ENCODE results near the gene PITPNM1. TPM values are rescaled to one million over a fixed set of nuclear protein-coding genes. Genes with fewer than 3 reads are reported as not detected.

PITPNM1 gene
- total RNA-seq, 1 experiment from 2014 or later = 65.0 TPM

DNA sequence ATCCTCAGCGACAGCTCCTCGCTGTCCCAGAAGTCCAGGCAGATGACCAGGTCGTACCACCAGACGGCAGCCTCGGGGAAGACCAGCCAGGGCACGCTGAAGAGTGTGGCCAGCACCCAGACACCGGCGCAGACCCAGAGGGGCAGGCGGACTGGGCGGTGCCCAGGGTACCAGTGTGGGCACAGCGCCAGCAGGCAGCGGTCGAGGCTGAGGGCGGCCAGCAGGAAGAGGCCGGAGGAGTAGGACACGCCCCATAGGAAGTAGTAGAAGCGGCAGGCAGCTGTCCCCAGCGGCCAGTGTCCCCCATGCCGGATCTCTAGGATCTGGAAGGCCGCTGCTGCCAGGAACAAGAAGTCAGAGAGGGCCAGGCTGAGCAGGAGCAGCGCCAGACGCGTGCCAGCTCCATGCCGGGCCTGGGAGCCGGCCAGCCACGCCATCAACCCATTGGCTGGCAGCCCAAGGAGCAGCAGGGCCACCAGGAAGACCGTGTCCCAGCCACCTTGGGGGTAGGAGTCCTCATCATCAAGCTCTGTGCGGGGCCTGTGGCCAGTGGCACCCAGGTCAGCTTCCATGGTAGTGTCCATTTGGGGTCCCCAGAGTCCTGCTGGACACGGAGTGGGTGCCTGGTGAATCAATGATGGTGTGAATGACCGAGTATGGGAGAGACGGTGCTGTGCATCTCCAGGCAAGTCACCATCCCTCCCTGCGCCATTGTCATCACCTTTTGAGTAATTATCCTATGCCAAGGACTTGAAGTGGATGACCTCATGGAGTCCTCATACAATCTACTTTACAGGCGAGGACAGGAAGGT lies 52.8 kb downstream of the PITPNM1 start, which contains the start of gene GPR152:
TSS of gene GPR152 (minus strand) at position 589 of the 812 bp plus-strand sequence. CDS start at position 584, 5 bp downstream.
- H3K9me3 Mint-ChIP-seq (ENCODE audit: unreplicated experiment) = no peaks in the 10 kb centered on the region
- Histone ChIP-seq H3K4me3 (ENCODE audit: low read depth, low read length) (no peak within 1 kb of the TSS), H3K4me1 (no peaks in the 10 kb centered on the region), H3K36me3 (ENCODE audit: control insufficient read depth, insufficient read depth, low read length) (no peaks in the 10 kb centered on the region), H3K9me3 (no peaks in the 10 kb centered on the region), H3K27me3 (replicated peaks; ENCODE audit: control insufficient read depth, insufficient read depth, low read length) (no peaks in the 10 kb centered on the region)
- no TSS peak for BruUV-seq (replicated peaks)
- intact Hi-C loops (cut with micrococcal nuclease; ENCODE audit: unreplicated experiment) = no loop called here
- no peaks in the 10 kb centered on the region for H3K27me3 Mint-ChIP-seq (ENCODE audit: insufficient read depth, unreplicated experiment)
- DNase-seq = no peak
- POLR2A ChIA-PET = no interaction called here
- H3K36me3 Mint-ChIP-seq (ENCODE audit: insufficient read depth, unreplicated experiment) = no peaks in the 10 kb centered on the region
- H3K27ac Mint-ChIP-seq (ENCODE audit: unreplicated experiment) = no peak within 1 kb of the TSS
- H3K4me3 Mint-ChIP-seq (ENCODE audit: unreplicated experiment) = no peak within 1 kb of the TSS
- H3K4me1 Mint-ChIP-seq (ENCODE audit: low read depth, unreplicated experiment) = no peaks in the 10 kb centered on the region
- CTCF ChIA-PET = interaction anchor here (1.1 kb wide), 1 partner anchor 51 kb away, joined by 3 read pairs; the partner anchor contains the start of gene PPP1CA
- TF ChIP-seq, protein P1, sequence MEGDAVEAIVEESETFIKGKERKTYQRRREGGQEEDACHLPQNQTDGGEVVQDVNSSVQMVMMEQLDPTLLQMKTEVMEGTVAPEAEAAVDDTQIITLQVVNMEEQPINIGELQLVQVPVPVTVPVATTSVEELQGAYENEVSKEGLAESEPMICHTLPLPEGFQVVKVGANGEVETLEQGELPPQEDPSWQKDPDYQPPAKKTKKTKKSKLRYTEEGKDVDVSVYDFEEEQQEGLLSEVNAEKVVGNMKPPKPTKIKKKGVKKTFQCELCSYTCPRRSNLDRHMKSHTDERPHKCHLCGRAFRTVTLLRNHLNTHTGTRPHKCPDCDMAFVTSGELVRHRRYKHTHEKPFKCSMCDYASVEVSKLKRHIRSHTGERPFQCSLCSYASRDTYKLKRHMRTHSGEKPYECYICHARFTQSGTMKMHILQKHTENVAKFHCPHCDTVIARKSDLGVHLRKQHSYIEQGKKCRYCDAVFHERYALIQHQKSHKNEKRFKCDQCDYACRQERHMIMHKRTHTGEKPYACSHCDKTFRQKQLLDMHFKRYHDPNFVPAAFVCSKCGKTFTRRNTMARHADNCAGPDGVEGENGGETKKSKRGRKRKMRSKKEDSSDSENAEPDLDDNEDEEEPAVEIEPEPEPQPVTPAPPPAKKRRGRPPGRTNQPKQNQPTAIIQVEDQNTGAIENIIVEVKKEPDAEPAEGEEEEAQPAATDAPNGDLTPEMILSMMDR (IDR thresholded peaks at IDR 0.05; ENCODE audit: insufficient read depth in 1 of 2, low read depth in 1 of 2, low read length in 1 of 2, severe bottlenecking in 1 of 2, unreplicated experiment in 1 of 2) = no peak

DNA sequence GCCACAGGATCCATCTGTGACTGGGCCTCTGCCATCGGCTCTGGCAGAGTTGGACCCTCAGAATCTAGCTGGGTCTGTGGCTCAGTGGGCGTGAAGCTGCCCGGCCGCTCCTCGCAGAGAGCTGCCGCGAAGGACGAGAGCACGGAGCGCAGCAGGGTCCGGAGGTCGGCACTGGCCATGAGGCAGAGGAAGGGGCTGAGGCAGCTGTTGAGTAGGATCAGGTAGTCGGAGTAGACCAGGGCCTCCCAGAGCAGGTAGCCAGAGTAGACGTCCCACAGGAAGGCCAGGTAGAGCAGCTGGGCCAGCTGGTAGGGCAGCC lies 53.5 kb downstream of the PITPNM1 start:
- TF ChIP-seq, protein P1 (IDR thresholded peaks at IDR 0.05; ENCODE audit: insufficient read depth in 1 of 2, low read depth in 1 of 2, low read length in 1 of 2, severe bottlenecking in 1 of 2, unreplicated experiment in 1 of 2) = no peak
- intact Hi-C loops (cut with micrococcal nuclease; ENCODE audit: unreplicated experiment) = no loop called here
- H3K27me3 Mint-ChIP-seq (ENCODE audit: insufficient read depth, unreplicated experiment) = no peaks in the 10 kb centered on the region
- Histone ChIP-seq H3K9me3 (no peaks in the 10 kb centered on the region), H3K36me3 (ENCODE audit: control insufficient read depth, insufficient read depth, low read length) (no peaks in the 10 kb centered on the region), H3K4me3 (ENCODE audit: low read depth, low read length) (no peak overlapping the region), H3K27me3 (replicated peaks; ENCODE audit: control insufficient read depth, insufficient read depth, low read length) (no peaks in the 10 kb centered on the region), H3K4me1 (no peaks in the 10 kb centered on the region)
- H3K27ac Mint-ChIP-seq (ENCODE audit: unreplicated experiment) = no peak overlapping the region
- H3K4me1 Mint-ChIP-seq (ENCODE audit: low read depth, unreplicated experiment) = no peaks in the 10 kb centered on the region
- DNase-seq = peak in 1 of 2 experiments; percentile 47
- H3K4me3 Mint-ChIP-seq (ENCODE audit: unreplicated experiment) = no peak overlapping the region
- no peaks in the 10 kb centered on the region for H3K36me3 Mint-ChIP-seq (ENCODE audit: insufficient read depth, unreplicated experiment)
- BruUV-seq (replicated peaks) = no TSS peak
- ChIA-PET CTCF (interaction anchor here (0.5 to 1.1 kb wide), 2 partner anchors 50 to 569 kb away, joined by 3 to 5 read pairs; partner anchors contain the start of gene PPP1CA), POLR2A (no interaction called here)
- no peaks in the 10 kb centered on the region for H3K9me3 Mint-ChIP-seq (ENCODE audit: unreplicated experiment)

DNA sequence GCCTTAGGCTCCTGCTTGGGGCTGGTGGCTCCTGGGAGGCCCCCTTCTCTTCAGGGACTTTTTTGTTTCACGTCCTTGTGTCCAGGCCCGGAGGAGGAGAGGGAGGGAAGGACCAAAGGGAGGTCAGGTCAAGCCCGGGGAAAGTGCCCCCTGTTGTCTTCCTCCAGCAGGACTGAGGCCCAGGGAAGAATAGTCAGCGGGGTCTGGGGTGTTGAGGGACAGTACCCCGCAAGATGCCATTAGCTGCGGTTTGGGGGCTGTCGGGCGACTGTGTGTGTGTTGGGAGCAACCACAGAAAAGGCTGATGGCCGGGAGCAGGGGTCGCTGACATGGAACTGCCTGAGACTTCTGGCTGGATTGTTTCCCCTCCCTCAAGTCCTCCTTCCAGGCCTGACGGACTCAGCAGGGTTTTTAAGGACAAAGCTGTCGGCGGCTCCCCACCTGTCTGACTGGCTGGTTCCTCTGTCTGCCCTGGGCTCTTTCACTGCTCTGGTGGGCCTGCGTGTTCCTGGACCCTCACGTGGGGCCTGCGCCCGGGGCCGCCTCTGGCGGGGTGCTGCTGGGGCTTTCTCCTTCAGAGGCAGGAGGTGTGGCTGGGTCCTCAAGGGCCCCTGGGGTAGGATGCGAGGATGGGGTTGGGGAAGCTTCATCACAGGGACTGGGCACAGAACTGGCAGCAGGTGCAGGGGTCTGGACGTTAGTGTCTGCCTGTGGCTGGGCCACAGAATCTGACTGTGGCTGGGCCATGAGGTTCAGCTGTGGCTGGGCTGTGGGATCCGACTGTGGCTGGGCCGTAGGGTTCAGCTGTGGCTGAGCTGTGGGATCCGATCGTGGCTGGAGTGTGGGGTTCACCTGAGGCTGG lies 54.1 kb downstream of the PITPNM1 start:
- H3K36me3 ChIP-seq (ENCODE audit: control insufficient read depth, insufficient read depth, low read length) = no peaks in the 10 kb centered on the region
- H3K36me3 Mint-ChIP-seq (ENCODE audit: insufficient read depth, unreplicated experiment) = no peaks in the 10 kb centered on the region
- H3K27me3 ChIP-seq (replicated peaks; ENCODE audit: control insufficient read depth, insufficient read depth, low read length) = no peaks in the 10 kb centered on the region
- no peak overlapping the region for H3K27ac Mint-ChIP-seq (ENCODE audit: unreplicated experiment)
- TF ChIP-seq, protein P1 (IDR thresholded peaks at IDR 0.05; ENCODE audit: insufficient read depth in 1 of 2, low read depth in 1 of 2, low read length in 1 of 2, severe bottlenecking in 1 of 2, unreplicated experiment in 1 of 2) = no peak
- no peak overlapping the region for H3K4me3 Mint-ChIP-seq (ENCODE audit: unreplicated experiment)
- BruUV-seq (replicated peaks) = no TSS peak
- no peak for DNase-seq
- no peaks in the 10 kb centered on the region for H3K4me1 ChIP-seq
- no peaks in the 10 kb centered on the region for H3K27me3 Mint-ChIP-seq (ENCODE audit: insufficient read depth, unreplicated experiment)
- ChIA-PET POLR2A (no interaction called here), CTCF (interaction anchor here (0.5 to 1.1 kb wide), 3 partner anchors 50 to 569 kb away, joined by 3 to 5 read pairs (median 3); partner anchors contain the start of gene PPP1CA)
- H3K4me1 Mint-ChIP-seq (ENCODE audit: low read depth, unreplicated experiment) = no peaks in the 10 kb centered on the region
- no peaks in the 10 kb centered on the region for H3K9me3 ChIP-seq
- H3K4me3 ChIP-seq (ENCODE audit: low read depth, low read length) = no peak overlapping the region
- intact Hi-C loops (cut with micrococcal nuclease; ENCODE audit: unreplicated experiment) = no loop called here
- H3K9me3 Mint-ChIP-seq (ENCODE audit: unreplicated experiment) = no peaks in the 10 kb centered on the region
